Measurements from ENCODE around the gene NRG3.
"Not testable (repeated sequence)": the region's sequence is repeated elsewhere in the genome, so short reads cannot be mapped to it uniquely, and the experiment has no call there.

The NRG3 gene

DNA sequence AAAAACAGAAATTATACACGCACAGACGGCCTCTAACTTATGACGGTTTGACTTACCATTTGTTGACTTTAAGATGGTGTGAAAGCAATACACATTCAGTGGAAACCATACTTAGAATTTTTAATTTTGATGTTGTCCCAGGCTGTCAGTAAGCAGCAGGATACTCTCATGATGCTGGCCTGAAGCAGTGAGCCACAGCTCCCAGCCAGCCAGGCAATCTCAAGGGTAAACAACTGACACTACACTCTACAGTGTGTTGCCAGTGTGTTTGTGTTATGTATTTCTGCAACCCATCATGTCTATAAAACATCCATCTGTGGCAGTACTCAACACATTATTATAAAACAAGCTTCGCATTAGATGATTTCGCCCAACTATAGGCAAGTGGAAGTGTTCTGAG lies 747.5 kb downstream of the NRG3 start:
- no peak for DNase-seq

DNA sequence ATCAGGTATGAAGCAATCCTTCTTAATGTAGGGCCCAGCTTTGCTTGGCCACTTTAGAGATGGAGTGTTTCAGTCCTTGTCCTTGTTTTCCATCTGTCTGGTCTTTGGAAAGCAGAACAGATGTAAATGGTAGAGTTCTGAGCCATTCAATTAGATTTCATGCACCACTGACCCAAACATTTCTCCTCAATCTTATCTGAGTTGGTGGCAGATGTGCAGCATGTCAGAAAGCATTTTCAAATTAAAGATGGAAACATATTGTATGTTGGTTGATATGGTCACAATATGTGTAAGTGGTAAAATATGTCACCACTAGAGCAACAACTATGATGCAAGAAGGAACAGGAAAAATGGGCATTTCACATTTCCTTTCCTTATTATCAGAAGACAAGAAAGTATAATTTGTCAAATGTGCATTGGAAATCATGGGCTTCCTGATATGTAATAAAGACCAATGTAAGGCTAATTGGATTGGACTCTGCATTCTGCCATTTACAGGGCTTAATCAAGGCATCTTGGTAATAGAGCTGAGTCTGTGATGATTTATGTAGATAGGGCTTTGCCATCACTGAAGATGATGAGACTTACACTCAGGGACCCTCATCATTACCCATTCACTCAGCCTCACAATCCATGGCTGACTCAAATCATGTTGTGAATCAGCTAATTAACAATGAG lies 750.7 kb downstream of the NRG3 start:
- DNase-seq, result no peak

DNA sequence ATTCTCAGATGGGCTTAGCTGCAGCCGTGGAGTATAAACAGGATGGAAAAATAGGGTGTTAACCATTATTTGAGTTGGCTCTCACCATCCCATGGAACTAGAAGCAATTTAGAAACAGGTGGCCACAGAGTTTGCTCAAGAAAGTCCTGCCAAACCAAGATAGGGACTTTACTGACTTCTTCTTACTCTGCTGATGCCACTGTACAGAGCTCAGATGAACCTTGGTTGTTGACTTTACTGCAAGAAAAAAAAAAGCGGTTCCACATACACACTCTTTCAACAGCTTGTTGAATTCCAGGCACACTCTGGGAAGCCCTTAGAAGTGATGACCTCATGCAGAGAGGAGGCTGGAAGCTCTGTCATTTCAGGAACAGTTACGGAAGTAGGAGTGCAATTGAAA lies 753.4 kb downstream of the NRG3 start:
- DNase-seq, result no peak

DNA sequence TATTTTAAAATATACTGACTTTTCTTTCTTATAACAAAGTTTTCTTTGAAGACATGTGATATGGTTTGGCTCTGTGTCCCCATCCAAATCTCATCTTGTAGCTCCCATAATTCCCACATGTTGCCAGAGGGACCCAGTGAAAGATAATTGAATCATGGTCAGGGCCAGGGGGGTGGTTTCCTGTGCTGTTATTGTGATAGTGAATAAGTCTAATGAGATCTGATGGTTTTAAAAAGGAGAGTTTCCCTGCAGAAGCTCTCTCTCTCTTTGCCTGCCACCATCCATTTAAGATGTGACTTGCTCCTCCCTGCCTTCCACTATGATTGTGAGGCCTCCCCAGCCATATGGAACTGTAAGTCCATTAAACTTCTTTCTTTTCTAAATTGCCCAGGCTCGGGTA lies 768.1 kb downstream of the NRG3 start:
- DNase-seq, result no peak

DNA sequence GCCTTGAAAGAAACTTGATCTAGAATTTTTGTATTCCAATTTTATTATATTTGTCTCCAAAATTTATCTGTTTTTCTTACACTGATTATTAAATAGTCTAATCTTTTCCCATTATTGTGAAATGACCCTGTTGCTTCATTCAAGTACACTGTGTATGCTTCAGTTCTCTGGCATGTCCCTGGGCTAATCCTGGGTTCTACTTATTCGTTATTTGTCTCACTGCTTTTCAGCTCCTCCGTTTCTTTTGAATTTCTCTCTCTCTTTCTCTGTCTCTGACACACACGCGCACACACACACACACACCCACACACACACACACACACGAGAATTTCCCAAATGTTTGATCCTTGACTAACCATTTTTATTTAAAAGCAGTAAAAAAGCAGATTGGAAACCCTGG lies 768.6 kb downstream of the NRG3 start:
- no peak for DNase-seq

DNA sequence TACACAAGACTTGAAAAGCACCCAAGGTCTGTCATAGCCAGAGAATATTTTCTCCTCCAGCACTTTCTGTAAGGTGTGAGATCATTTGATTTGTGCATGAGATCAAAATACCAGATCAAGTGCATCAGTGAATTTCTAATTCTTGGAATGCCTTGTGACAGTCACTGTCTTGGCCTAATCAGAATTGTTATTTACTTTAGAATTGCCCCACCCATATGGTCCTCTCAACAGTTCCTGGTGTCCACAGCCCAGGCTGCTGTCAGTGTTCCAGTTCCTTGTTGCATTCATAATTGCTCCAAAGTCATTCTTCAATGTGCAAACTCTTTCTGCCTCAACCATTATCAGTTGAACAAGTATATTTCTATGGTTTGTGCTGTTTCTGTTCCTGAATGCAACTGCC lies 770.2 kb downstream of the NRG3 start:
- DNase-seq, result no peak

DNA sequence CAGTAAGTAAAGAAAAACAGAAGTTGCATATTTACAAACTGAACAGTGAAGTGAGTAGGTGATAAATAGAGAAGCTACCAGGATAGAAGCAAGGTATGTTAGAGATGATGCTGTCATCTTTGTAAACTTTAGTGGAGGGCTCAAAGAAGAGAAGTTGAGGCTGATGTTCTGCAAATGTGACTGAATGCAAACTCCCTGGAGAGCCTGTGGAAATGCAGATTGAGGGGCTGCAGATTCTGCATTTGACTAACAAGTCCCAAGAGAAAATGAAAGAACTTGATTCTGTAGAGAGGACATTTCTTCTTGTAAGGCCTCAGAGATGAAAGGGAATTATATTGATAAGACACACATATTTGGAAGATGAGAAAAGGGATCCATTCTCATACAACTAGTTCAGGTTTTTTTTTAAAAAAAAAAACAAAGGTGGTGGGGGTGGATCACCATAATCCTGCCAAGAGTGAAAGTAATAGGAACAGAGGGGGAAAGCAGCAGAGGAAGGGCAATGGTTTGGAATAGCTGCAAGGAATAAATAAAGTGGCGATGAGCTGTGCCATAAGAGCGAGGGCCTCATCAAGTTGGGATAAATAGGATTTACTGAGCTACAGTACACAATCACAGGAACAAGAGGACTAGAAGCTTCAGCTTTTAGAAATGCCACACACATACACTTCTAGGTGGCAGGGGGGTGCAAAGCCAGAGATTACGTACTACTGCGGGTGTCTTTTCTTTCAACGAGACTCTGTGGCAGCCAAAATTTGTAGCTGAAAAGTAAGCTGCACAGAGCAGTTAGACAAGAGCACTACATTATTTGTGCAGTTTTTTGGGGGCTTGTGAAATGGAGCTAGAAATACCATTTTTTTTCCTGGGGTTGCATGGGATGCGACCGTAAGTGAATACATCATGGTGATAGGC lies 778.5 kb downstream of the NRG3 start:
- no peak for DNase-seq

DNA sequence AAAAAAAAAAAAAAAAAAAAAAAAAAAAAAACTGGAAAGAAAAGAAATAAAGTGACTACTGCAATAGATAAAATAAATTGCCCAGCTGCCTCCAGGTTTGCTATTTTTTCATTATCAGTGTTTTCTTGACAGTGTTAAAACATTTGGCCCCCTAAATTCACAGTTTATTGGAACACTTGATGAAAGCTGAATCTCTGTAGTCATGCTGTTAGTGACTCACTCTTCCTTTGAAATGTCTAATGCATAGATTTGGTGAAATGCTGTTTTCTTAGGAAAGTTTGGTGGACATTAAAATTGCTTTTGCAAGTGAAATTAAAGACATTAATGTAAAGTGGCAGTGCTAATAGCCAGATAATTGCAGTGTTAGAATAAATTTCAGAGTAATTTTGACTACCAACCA lies 785.2 kb downstream of the NRG3 start:
- no peak for DNase-seq

DNA sequence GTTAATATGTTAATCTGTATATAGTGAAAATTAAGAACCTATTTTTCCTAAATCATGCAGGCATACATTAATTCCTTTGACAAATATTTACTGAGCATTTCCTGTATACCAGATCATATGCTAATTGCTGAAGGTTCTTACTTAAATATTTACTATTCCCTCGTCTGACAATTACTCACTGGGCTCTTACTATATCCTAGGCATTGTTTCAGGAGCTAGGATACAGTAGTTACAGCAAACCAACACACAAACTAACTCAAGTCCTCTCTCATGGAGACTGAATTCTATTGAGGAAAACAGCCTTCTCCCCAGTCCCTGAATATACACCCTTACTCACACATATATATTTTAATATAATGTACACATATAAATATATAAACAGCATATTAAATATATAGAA lies 786.0 kb downstream of the NRG3 start:
- DNase-seq, result no peak

DNA sequence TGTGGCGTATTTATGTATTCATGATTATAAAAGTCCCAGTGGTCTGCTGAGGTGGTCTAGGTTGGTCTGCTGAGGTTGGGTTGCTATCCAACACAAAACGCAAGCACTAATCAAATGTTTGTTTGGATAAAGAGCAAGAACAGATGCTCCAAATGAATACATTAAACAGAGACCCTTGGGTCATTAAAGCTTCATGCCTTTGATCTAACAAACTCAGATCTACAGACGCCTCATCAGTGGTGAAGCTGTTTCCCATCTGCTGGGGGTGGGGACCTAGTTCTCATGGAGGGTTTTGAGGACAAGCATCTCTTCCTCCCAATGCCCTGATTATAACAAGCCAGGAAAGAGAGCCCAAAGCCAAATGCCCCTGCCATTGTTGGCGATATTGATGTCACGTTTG lies 786.7 kb downstream of the NRG3 start:
- no peak for DNase-seq

DNA sequence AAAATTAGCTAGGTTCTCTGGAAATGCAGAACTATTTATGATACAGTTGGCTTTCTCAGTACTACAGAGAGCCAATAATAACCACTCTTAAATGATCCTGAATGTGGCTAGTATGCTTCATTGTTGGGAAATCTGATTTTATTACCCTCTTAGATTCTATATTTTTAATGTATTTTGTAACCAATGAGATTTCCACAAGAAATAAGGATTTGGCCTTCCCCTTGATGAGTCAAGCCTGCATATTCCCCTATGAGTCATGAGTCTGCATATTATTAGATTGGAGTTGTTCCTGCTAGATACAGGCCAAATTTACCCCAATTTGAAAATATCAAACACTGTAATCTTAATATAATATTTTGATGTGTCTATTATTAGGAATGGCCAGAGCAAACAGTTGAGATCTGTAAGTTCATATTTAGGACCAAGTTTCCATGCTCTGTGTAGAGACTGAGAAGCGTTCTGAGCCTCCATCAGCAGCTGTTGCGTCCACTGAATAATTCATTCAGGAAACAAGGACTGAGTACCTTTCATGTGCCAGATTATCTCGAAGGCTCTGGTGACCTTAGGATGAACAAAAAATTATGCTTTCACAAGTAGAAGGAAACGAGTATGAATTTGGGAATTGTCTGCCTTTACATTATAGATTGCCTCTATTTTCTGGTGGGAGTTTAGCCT lies 793.4 kb downstream of the NRG3 start:
- DNase-seq, result no peak

DNA sequence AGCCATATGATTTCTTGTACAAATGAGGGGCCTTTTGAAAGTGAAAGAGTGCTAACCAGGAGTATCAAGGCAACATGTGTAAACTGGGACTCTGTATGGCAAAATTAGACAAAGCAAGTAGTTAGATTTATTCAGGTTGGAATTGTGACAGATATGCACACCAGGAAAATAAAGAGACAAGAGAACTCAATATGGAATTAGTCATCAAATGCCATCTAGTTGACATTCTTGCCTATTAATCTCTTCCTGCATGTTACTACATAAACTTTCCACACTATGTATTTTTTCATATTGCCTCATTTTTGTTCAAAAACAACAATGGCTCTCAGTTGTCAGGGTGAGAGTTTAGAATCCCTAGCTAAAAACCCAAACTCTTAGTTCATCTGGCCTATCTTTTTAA lies 799.0 kb downstream of the NRG3 start:
- no peak for DNase-seq

DNA sequence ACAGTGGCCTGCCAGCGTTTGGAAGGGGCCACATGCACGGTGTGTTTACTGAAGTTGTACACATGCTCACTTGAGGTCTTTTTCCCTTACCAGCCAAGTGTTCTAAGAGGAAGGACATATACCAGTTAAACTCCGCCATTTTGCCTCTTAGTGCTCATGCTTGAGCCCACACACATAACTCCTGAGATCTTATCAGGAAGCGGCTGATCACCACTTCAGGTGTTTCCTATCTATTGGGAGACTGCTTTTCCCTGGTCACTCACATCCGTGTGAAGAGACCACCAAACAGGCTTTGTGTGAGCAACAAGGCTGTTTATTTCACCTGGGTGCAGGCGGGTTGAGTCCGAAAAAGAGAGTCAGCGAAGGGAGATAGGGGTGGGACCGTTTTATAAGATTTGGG lies 802.9 kb downstream of the NRG3 start:
- not testable (repeated sequence) for DNase-seq

DNA sequence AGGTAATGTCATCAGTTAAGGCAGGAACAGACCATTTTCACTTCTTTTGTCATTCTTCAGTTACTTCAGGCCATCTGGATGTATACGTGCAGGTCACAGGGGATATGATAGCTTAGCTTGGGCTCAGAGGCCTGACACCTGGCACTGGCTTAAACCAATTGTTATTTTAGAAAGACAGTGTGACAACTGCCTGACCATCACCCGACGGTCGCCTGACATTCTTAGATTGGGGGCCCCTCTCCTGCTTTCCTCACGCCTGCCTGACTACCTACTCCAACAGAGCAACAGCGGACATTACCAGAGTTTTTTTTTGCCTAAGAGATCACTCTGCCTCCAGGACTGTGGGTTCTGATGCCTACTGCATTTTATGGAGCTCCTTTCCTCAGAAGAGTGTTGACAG lies 803.5 kb downstream of the NRG3 start:
- not testable (repeated sequence) for DNase-seq

DNA sequence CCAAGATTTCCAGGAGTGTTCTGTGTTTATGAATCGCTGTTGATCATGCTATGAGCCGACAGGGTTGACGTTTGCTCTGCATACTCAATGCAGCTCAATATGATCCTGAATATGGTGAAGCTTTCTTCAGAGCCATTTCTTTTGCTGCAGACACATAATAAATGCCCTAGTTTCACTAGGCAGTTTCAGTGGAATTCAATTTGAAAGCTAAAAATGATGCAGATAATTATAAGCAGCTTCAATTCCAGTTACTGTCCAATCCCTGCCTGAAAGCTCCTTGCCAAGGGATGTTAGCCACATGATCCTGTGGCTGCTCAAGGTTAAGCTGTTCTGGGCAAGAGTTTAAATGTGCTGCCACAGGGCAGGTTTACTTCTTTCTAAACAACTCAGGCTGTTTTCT lies 805.6 kb downstream of the NRG3 start:
- DNase-seq, result no peak

DNA sequence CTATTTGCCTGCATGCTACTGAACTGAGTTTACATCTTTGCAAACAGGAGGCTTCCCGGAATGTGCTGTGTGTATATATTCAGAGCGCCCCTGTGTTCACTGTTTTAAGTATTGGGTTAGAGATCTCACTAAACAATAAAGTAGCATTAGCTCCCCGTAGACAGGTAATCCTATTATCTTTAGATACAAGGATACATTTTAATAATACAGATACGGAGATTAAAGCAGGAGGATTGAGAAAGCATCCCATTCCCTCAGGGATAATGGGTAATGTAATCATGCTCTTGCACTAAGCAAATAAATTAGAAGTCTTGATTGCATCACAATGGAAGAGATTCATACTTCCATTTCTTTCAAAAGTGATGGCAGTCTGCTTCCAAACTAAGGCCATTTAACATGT lies 809.0 kb downstream of the NRG3 start:
- no peak for DNase-seq

DNA sequence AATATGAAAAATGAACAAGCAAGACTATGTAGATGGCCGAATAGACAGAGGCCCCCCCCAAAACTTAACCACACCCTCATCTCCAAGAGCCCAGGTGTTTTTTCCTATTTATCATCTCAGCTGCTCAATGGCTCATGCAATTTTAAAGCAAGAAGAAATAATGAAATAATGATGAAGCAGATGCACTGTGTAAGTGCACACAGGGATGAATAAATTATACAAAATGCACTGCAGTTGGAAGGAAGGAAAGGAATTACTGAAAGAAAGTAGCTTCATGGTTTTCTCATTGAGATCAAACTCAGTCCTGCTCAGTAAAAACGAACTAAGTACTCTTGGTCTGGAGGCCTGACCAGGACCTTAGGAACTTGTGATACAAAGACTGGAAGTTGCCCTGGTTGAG lies 810.1 kb downstream of the NRG3 start:
- no peak for DNase-seq

DNA sequence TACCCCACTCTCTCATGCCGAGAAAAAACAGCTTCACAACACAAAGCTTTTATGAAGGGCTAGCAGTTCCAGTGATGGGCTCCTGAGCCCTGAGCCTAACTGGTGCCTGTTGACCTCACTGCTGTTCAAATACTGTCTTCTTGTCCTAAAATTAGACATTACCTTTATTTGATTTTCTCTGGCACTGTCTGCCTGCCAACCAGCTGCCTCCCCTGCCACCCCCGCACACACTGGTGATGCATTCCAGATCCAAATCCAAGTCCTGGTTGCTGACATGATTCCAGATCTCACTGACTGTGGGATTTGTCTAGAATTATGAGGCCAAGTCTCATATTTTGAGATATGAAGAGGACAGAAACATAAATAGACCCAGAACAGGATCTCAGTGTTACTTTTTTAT lies 816.2 kb downstream of the NRG3 start:
- no peak for DNase-seq

DNA sequence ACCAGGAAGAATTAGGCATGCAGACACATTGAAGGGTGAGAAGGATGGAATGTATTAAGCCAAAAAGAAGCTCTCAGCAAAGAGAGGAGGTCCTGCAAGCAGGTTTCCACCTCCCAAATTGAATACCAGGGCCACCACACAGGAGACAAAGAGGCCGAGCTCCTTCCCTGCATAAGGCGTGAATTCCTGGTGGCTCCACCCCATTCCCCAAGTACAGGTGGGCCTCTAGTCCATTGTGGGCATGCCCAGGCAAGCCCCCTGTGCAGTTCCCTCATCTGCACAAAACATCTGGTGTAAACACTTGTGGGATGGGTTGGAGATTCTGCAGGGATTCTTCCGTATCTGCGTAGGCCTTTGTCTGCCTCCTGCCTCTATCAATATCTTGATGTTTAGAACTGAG lies 817.5 kb downstream of the NRG3 start:
- no peak for DNase-seq

DNA sequence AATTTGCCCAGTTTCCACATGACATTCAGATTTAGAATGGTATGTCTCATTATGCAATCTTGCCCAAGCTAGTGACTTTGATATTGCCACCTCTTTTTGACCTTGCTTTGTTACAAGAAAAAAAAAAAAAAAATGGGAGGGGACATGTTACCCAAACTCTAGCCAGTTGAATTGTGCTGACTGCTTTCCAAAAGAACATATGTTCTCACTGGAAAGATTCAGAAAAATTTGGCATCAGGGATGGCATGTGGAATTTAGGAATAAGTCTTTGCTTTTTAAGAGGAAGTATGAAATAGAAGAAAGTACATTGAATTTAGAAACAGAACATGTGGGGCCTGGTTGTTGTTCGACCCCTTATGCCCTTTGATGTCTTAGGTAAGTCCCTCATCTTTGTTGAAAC lies 846.8 kb downstream of the NRG3 start:
- no peak for DNase-seq

DNA sequence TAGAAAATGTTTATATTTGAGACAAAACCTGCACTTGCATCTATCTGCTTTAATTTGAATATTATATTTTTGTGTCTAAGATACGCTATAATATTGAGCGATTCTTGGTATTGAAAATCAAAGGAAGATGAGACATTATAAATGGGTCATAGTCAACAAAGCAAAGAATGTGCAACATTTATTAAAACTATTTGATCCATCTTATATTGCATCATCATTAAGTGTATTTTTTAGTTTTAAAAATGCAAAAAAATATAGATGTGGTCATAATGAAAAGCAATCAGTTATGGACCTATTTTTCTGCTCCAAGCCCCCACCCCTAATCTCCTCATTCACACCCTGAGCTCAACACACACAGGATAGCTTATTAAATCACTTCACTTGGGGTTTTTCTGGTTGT lies 847.3 kb downstream of the NRG3 start:
- no peak for DNase-seq

DNA sequence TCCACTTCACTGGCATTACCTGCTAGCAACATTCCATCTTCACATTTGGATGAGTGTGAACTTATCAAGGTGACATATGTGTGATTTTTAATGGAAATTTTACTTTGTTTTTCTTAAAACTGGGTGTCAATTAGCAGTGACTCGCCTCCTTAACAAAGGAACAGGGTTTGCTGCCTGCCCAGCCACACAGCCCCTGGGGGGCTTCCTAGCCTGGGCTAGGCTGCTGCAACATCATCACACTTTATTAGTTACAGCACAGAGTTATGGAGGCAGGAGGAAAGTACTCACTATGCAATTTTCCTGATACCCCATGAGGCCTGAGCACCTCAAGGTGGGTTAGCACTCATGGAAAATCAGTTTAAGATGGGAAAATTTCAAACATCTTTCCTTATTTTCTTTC lies 861.3 kb downstream of the NRG3 start:
- no peak for DNase-seq

DNA sequence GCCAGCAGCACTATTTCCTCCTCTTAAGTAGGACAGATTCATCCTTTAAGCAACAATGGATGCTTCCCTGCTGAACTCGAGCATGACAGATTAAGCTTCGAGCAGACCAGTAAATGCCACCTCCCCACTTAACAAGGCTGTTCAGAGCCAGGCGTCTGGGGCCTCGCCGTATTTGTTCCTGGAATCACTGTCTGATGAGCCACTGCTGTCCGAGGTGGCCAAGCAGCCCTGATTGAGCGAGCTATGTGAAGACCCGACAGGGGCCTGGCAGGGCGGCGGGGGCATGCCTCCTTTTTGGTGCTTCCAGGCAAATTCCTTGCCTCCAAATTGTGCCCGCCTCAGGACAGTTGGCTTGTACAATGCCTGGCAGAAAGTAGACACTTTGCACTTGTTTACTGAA lies 862.6 kb downstream of the NRG3 start:
- no peak for DNase-seq

DNA sequence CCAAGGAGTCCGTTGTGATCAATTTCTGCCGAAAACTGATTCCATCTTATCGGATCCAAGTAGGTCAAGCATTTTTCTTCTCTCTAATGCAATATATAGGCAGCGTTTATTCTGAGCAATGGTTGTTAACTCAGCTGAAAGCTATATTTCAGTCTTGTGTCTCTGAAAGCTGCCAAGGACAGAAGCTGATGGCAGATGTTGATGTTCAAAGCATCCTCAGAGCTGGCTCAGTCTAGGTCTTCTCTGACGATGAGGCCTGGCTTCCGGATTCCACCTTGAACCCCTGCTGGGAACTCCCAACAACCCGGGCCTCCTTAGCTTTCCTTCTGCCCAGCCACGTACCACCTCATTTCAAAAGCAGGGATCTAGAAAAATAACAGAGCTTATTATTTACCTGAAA lies 863.6 kb downstream of the NRG3 start:
- no peak for DNase-seq

All from inflammatory macrophage treated with lipopolysaccharide for 1 hour (primary cell).